HCT116 (cell line): Measurements from ENCODE around the gene NFIA. TPM values are rescaled to one million over a fixed set of nuclear protein-coding genes. Genes with fewer than 3 reads are reported as not detected.

Experiments used
- ATAC-seq: fragments of 200-7000 bp; cut with Tn5 transposase; 2 replicates; pipeline ENCODE4 v1.9.1; 2020; ENCODE audit warnings: mild to moderate bottlenecking, moderate library complexity
- BruUV-seq: library from RNA; stranded (reverse); fragments of 400-500 nt; replicated peaks from 2 replicates; lab custom pipeline; 2021; lab: Mats Ljungman, UMichigan
- CTCF ChIA-PET: fragments of 300-600 bp; sonication (Branson Sonifier 250); formaldehyde crosslinking; loops from one replicate; lab custom pipeline; 2021; ENCODE audit warnings: antibody characterized with exemption; lab: Charles Lee
- POLR2A ChIA-PET: fragments of 300-600, 350-600 bp; sonication (Branson Sonifier 250); formaldehyde crosslinking; loops from one replicate; lab custom pipeline; 2021; ENCODE audit warnings: antibody characterized with exemption; lab: Charles Lee
- RAD21 ChIA-PET, 2 experiments: fragments of 300-600 bp; sonication (Branson Sonifier 250); formaldehyde crosslinking; loops; one replicate each; lab custom pipeline; 2023; ENCODE audit warnings: low total read pairs in 2 of 2; ENCODE audit not compliant: uncharacterized antibody in 2 of 2, unreplicated experiment in 2 of 2, low non-redundant PET in 1 of 2; lab: Charles Lee
- DNase-seq: peaks from one replicate; pipeline ENCODE4 v3.0.0-alpha.2; 2010; ENCODE audit warnings: low read depth, low spot score
- H2AFZ ChIP-seq: fragments of 200-600 bp; shearing (Covaris generic), sonication (generic); 2 replicates; pipeline ENCODE4 v1.6.1; 2017; ENCODE audit warnings: low read depth, mixed run types, mixed read lengths, antibody characterized with exemption, low read length; ENCODE audit not compliant: poor library complexity, severe bottlenecking
- H3K27ac ChIP-seq: 2 replicates; pipeline ENCODE4 v1.5.1; 2012; ENCODE audit warnings: low read depth, low read length
- H3K27me3 ChIP-seq: fragments of 200-600 bp; sonication (generic); 2 replicates; pipeline ENCODE4 v1.6.1; 2016; ENCODE audit warnings: mixed run types, low read length, mixed read lengths; ENCODE audit not compliant: insufficient read depth
- H3K36me3 ChIP-seq, 2 experiments: fragments of 200-500 bp in 1 of 2; fragments of 200-600 bp in 1 of 2; sonication (Bioruptor generic) in 1 of 2; sonication (generic) in 1 of 2; 2 replicates each; pipeline versions ENCODE4 v1.5.1 to v1.6.1; 2014 to 2016; ENCODE audit warnings: low read length in 2 of 2, inconsistent platforms in 1 of 2, mixed read lengths in 1 of 2, mixed run types in 1 of 2; ENCODE audit not compliant: insufficient read depth in 2 of 2, control insufficient read depth in 1 of 2
- H3K4me1 ChIP-seq, 2 experiments: fragments of 200-600 bp in 1 of 2; sonication (generic) in 1 of 2; 2 replicates each; pipeline versions ENCODE4 v1.5.1 to v1.6.1; 2012 to 2017; ENCODE audit warnings: low read length in 2 of 2, inconsistent platforms in 1 of 2, mild to moderate bottlenecking in 1 of 2, mixed read lengths in 1 of 2, mixed run types in 1 of 2, moderate library complexity in 1 of 2; ENCODE audit not compliant: insufficient read depth in 2 of 2, control insufficient read depth in 1 of 2
- H3K4me2 ChIP-seq: fragments of 200-600 bp; sonication (generic); 2 replicates; pipeline ENCODE4 v1.6.1; 2017; ENCODE audit warnings: mixed run types, low read length, mixed read lengths
- H3K4me3 ChIP-seq, 2 experiments: fragments of 200-600 bp in 1 of 2; sonication (generic) in 1 of 2; replicated peaks in 1 of 2; 2 replicates each; pipeline ENCODE4 v1.5.1; 2011 to 2016; ENCODE audit warnings: low read length in 2 of 2, control low read depth in 1 of 2, low read depth in 1 of 2, mild to moderate bottlenecking in 1 of 2, mixed read lengths in 1 of 2, mixed run types in 1 of 2
- H3K79me2 ChIP-seq: fragments of 200-600 bp; sonication (generic); 2 replicates; pipeline ENCODE4 v1.6.1; 2017; ENCODE audit warnings: mild to moderate bottlenecking, mixed run types, low read length, moderate library complexity, mixed read lengths; ENCODE audit not compliant: insufficient read depth
- H3K9ac ChIP-seq: fragments of 200-600 bp; sonication (generic); 2 replicates; pipeline ENCODE4 v1.6.1; 2016; ENCODE audit warnings: low read length, mixed read lengths
- H3K9me2 ChIP-seq: fragments of 200-600 bp; sonication (generic), shearing (Covaris generic); 2 replicates; pipeline ENCODE4 v1.6.1; 2017; ENCODE audit warnings: mixed run types, mild to moderate bottlenecking, moderate library complexity; ENCODE audit not compliant: insufficient read depth
- H3K9me3 ChIP-seq, 2 experiments: fragments of 200-500 bp in 1 of 2; fragments of 200-600 bp in 1 of 2; sonication (Bioruptor generic) in 1 of 2; sonication (generic) in 1 of 2; 2 replicates each; pipeline ENCODE4 v1.6.1; 2014 to 2017; ENCODE audit warnings: low read length in 2 of 2, mixed read lengths in 2 of 2, inconsistent platforms in 1 of 2, low read depth in 1 of 2, mild to moderate bottlenecking in 1 of 2, mixed run types in 1 of 2, moderate library complexity in 1 of 2; ENCODE audit not compliant: control insufficient read depth in 1 of 2, insufficient read depth in 1 of 2
- H4K20me1 ChIP-seq: fragments of 200-600 bp; sonication (generic), shearing (Covaris generic); 2 replicates; pipeline ENCODE4 v1.6.1; 2017; ENCODE audit warnings: mixed run types, mild to moderate bottlenecking, moderate library complexity; ENCODE audit not compliant: insufficient read depth
- CEBPB ChIP-seq: IDR thresholded peaks from 2 replicates; pipeline ENCODE4 v1.6.1; 2012; ENCODE audit warnings: low read depth
- ELF1 ChIP-seq: IDR thresholded peaks from 2 replicates; pipeline ENCODE4 v1.6.1; 2012; ENCODE audit warnings: low read depth, borderline replicate concordance
- POLR2AphosphoS5 ChIP-seq: IDR thresholded peaks from 2 replicates; pipeline ENCODE4 v1.6.1; 2011; ENCODE audit warnings: mild to moderate bottlenecking, low read depth, low read length, moderate library complexity
- SIN3A ChIP-seq: IDR thresholded peaks from 2 replicates; pipeline ENCODE4 v1.6.1; 2012; ENCODE audit warnings: low read depth
- SP1 ChIP-seq: IDR thresholded peaks from 2 replicates; pipeline ENCODE4 v1.6.1; 2012; ENCODE audit warnings: low read depth
- TCF7L2 ChIP-seq: IDR thresholded peaks from 2 replicates; pipeline ENCODE4 v1.7.0; 2011; ENCODE audit warnings: borderline replicate concordance, inconsistent platforms; ENCODE audit not compliant: insufficient read depth, insufficient read length; ENCODE audit errors: extremely low read depth
- ZFX ChIP-seq: fragments of 450-650 bp; IDR thresholded peaks from 2 replicates; pipeline ENCODE4 v1.6.1; 2017
- ZNF274 ChIP-seq: fragments of 200-500 bp; sonication (Bioruptor generic); IDR thresholded peaks from 2 replicates; pipeline ENCODE4 v1.6.1; 2014; ENCODE audit warnings: mild to moderate bottlenecking, low read depth, low read length, inconsistent platforms
- intact Hi-C: fragments of 100-400 bp; cut with micrococcal nuclease; formaldehyde crosslinking; loops from 2 replicates; pipeline ENCODE4 v1.10.0; 2022
- total RNA-seq: library from RNA; stranded (reverse); gene quantifications from one replicate; pipeline ENCODE4 v1.2.1, GENCODE V29; 2021; ENCODE audit not compliant: unreplicated experiment
- TF ChIP-seq, protein P1 (sequence below): IDR thresholded peaks from 2 replicates; pipeline ENCODE4 v1.6.1; 2012; ENCODE audit warnings: low read depth
- TF ChIP-seq, protein P2 (sequence below): IDR thresholded peaks from 2 replicates; pipeline ENCODE4 v1.6.1; 2012
- TF ChIP-seq, protein P3 (sequence below): IDR thresholded peaks from 2 replicates; pipeline ENCODE4 v1.6.1; 2011; ENCODE audit warnings: mild to moderate bottlenecking, low read length, moderate library complexity; ENCODE audit not compliant: insufficient replicate concordance; ENCODE audit errors: extremely low read depth

Gene NFIA
- total RNA-seq, 1 experiment from 2014 or later: 17.2 TPM

DNA sequence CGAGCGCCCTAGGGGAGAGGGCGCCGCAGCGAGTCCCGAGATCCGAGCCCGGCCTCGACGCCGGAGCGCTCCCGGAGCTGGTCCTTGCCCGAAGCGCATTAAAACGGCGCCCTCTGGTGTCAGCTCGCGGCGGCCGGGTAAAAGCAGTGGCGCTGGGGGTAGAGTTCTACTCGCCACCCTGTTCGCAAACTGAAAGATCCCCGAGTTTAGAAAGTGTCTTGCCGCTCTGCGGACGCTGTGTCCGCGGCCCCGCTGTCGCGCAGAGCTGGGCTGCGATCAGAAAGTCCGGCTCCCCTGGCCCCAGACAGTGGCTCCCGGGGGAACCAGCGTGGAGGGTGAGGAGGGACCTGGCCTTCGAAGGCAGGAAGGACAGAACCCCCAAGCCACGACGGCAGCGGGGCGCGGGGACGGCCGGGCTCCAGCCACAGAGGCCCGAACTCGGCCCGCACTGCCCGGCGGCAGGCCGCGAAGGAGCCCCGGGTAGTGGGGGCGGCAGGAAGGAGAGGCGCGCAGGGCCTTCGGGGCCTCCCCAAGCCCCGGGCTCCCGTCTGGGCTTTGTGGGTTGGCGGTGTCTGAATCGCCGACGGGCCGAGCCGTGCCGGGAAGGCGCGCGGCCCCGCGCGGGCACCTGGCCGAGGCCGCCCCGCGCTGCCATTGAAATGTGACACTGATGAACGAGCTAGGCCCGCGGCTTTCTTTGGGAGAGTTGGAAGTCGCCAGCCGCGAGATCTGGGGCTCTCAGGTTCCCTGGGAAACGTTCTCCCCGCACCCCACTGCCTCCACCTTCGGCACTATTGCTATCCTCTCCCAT is 39.1 kb upstream of the NFIA start (continued):
- TF ChIP-seq, protein P1, sequence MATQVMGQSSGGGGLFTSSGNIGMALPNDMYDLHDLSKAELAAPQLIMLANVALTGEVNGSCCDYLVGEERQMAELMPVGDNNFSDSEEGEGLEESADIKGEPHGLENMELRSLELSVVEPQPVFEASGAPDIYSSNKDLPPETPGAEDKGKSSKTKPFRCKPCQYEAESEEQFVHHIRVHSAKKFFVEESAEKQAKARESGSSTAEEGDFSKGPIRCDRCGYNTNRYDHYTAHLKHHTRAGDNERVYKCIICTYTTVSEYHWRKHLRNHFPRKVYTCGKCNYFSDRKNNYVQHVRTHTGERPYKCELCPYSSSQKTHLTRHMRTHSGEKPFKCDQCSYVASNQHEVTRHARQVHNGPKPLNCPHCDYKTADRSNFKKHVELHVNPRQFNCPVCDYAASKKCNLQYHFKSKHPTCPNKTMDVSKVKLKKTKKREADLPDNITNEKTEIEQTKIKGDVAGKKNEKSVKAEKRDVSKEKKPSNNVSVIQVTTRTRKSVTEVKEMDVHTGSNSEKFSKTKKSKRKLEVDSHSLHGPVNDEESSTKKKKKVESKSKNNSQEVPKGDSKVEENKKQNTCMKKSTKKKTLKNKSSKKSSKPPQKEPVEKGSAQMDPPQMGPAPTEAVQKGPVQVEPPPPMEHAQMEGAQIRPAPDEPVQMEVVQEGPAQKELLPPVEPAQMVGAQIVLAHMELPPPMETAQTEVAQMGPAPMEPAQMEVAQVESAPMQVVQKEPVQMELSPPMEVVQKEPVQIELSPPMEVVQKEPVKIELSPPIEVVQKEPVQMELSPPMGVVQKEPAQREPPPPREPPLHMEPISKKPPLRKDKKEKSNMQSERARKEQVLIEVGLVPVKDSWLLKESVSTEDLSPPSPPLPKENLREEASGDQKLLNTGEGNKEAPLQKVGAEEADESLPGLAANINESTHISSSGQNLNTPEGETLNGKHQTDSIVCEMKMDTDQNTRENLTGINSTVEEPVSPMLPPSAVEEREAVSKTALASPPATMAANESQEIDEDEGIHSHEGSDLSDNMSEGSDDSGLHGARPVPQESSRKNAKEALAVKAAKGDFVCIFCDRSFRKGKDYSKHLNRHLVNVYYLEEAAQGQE: no peak
- TF ChIP-seq SP1: no peak

DNA sequence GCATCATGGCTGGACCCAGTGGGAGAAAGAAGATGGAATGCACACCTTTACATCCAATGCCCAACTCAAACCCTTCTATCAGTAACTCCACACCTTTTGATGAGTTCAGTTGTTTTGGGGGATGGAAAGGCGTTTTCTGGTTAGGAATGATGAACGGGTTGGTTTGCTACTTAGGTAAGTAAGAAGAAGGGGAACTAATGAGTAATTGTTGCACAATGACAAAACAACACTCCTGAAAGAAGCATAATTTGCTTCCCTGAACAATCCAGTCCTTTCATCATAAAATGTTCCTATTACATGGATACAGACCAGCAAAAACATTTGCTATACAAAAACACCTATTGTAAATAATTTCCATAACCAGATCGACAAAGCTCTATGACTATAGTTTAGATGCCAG is 35.9 kb upstream of the NFIA start:
- H3K79me2 ChIP-seq: no peaks in the 10 kb centered on the region
- H3K36me3 ChIP-seq: no peaks in the 10 kb centered on the region
- H3K4me3 ChIP-seq: no peak overlapping the region
- H3K9me3 ChIP-seq: no peaks in the 10 kb centered on the region
- H2AFZ ChIP-seq: no peak overlapping the region
- no peak overlapping the region for H3K27ac ChIP-seq
- no peak for DNase-seq
- no peaks in the 10 kb centered on the region for H3K9me2 ChIP-seq
- RAD21 ChIA-PET: no interaction called here
- peaks cover 0 to 14% of the 10 kb centered on the region in 2 experiments; a peak in 2 of 4 replicates for H3K4me1 ChIP-seq
- BruUV-seq: no TSS peak
- no peaks in the 10 kb centered on the region for H4K20me1 ChIP-seq
- ATAC-seq: no peak
- TF ChIP-seq ZFX (no peak), POLR2AphosphoS5 (no peak), SIN3A (no peak), CEBPB (no peak), ZNF274 (no peak), ELF1 (no peak), TCF7L2 (no peak)
- TF ChIP-seq, protein P2, sequence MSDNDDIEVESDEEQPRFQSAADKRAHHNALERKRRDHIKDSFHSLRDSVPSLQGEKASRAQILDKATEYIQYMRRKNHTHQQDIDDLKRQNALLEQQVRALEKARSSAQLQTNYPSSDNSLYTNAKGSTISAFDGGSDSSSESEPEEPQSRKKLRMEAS: no peak
- TF ChIP-seq, protein P3, sequence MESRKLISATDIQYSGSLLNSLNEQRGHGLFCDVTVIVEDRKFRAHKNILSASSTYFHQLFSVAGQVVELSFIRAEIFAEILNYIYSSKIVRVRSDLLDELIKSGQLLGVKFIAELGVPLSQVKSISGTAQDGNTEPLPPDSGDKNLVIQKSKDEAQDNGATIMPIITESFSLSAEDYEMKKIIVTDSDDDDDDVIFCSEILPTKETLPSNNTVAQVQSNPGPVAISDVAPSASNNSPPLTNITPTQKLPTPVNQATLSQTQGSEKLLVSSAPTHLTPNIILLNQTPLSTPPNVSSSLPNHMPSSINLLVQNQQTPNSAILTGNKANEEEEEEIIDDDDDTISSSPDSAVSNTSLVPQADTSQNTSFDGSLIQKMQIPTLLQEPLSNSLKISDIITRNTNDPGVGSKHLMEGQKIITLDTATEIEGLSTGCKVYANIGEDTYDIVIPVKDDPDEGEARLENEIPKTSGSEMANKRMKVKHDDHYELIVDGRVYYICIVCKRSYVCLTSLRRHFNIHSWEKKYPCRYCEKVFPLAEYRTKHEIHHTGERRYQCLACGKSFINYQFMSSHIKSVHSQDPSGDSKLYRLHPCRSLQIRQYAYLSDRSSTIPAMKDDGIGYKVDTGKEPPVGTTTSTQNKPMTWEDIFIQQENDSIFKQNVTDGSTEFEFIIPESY: no peak
- TF ChIP-seq, protein P1: no peak
- TF ChIP-seq, all 23 proteins: peak for 0
- POLR2A ChIA-PET: no interaction called here
- H3K4me2 ChIP-seq: no peak overlapping the region
- CTCF ChIA-PET: no interaction called here
- H3K27me3 ChIP-seq: no peaks in the 10 kb centered on the region
- H3K9ac ChIP-seq: no peak overlapping the region
- intact Hi-C loops: no loop called here
